Measurements from ENCODE around the gene MYH15. TPM values are rescaled to one million over a fixed set of nuclear protein-coding genes. Genes with fewer than 3 reads are reported as not detected.

The MYH15 gene
- total and polyA plus RNA-seq, 2 of the 8 experiments (the other 6 are each of a cell fraction or from before 2014, with no cell fraction given), result under 0.01 TPM; not detected in 1

- DNase-seq (ENCODE audit: low read depth in 1 of 2, low spot score in 2 of 2) (no peak), FAIRE-seq (no peak)
- Histone ChIP-seq H2BK15ac (ENCODE audit: low read length) (no peak overlapping the region), H3K23ac (ENCODE audit: insufficient read length) (no peak overlapping the region), H3K4ac (replicated peaks; ENCODE audit: insufficient read length, low read depth, low read length) (no peak overlapping the region), H2BK120ac (replicated peaks; ENCODE audit: low read depth, low read length) (no peak overlapping the region), H4K5ac (ENCODE audit: insufficient read length, low read depth, low read length) (no peak overlapping the region), H3K27me3 (replicated peaks in 1 of 4; ENCODE audit: control insufficient read depth in 3 of 4, extremely low read depth in 1 of 4, insufficient read depth in 3 of 4, low read length in 3 of 4) (no peaks in the 10 kb centered on the region), H4K20me1 (replicated peaks in 1 of 2; ENCODE audit: control insufficient read depth in 1 of 2, insufficient read depth in 2 of 2, low read length in 2 of 2) (no peaks in the 10 kb centered on the region), H2BK5ac (ENCODE audit: low read depth, low read length) (no peak overlapping the region), H3K4me3 (ENCODE audit: extremely low read depth in 1 of 4, insufficient read depth in 2 of 4, low read depth in 3 of 4, low read length in 4 of 4) (no peak overlapping the region), H3K18ac (ENCODE audit: extremely low read depth, low read length) (no peak overlapping the region), H3K36me3 (ENCODE audit: control insufficient read depth in 2 of 4, insufficient read depth in 4 of 4, low read length in 3 of 4) (no peaks in the 10 kb centered on the region), H3K79me2 (ENCODE audit: control insufficient read depth in 1 of 2, insufficient read depth in 2 of 2, low read length in 2 of 2) (no peaks in the 10 kb centered on the region), H4K8ac (ENCODE audit: extremely low read depth, insufficient read depth, low read length) (no peak overlapping the region), H2BK12ac (ENCODE audit: low read depth, low read length) (no peak overlapping the region), H3K4me2 (ENCODE audit: insufficient read depth in 1 of 2, low read depth in 2 of 2, low read length in 2 of 2) (no peak overlapping the region), H2AFZ (ENCODE audit: low read length) (no peak overlapping the region), H3K9me3 (ENCODE audit: insufficient read depth in 2 of 2, low read depth in 1 of 2, low read length in 1 of 2) (peaks cover 7 to 10% of the 10 kb centered on the region in 2 experiments; a peak in 3 of 4 replicates), H2AK5ac (ENCODE audit: low read depth, low read length) (no peak overlapping the region), H3K14ac (ENCODE audit: insufficient read length) (no peak overlapping the region), H3K4me1 (replicated peaks in 1 of 4; ENCODE audit: control insufficient read depth in 3 of 4, insufficient read depth in 4 of 4, low read length in 3 of 4) (no peaks in the 10 kb centered on the region), H3K56ac (replicated peaks; ENCODE audit: insufficient read length, low read depth, low read length) (no peak overlapping the region), H3K23me2 (ENCODE audit: low read depth, low read length) (no peaks in the 10 kb centered on the region), H3K79me1 (ENCODE audit: low read depth, low read length) (no peaks in the 10 kb centered on the region), H3K27ac (ENCODE audit: low read depth, low read length) (no peak overlapping the region), H3K9ac (replicated peaks in 1 of 4; ENCODE audit: extremely low read depth in 1 of 4, low read depth in 3 of 4, low read length in 3 of 4) (no peak overlapping the region), H2BK20ac (ENCODE audit: low read length) (no peak overlapping the region), H4K91ac (replicated peaks; ENCODE audit: insufficient read length, low read length) (no peak overlapping the region)
- ChIA-PET CTCF (ENCODE audit: partially characterized antibody) (no interaction called here), POLR2A (ENCODE audit: partially characterized antibody) (no interaction called here)
- 77% methylated on average over 2 of the region's 2 CpGs; no CpG with 5 or more reads in 1 of the 2 experiments for WGBS, 2 experiments (ENCODE audit: extremely low coverage in 1 of 2, insufficient coverage in 1 of 2, insufficient read length in 1 of 2, insufficient replicate concordance in 2 of 2, low coverage in 1 of 2, low lambda C conversion rate in 2 of 2, missing lambda C conversion rate in 1 of 2)
- TF ChIP-seq JUND (IDR thresholded peaks at IDR 0.05; ENCODE audit: low read length) (no peak), RAD21 (IDR thresholded peaks at IDR 0.05 in 1 of 2, conservative IDR thresholded peaks at IDR 0.05 in 1 of 2; ENCODE audit: low read depth in 2 of 2, low read length in 2 of 2) (no peak), SRF (IDR thresholded peaks at IDR 0.05; ENCODE audit: low read depth, low read length) (no peak), ATF2 (IDR thresholded peaks at IDR 0.05; ENCODE audit: low read length) (no peak), SP4 (IDR thresholded peaks at IDR 0.05; ENCODE audit: low read length) (no peak), E2F6 (IDR thresholded peaks at IDR 0.05) (no peak), JUN (IDR thresholded peaks at IDR 0.05; ENCODE audit: low read depth, low read length) (no peak), BCL11A (IDR thresholded peaks at IDR 0.05; ENCODE audit: low read depth in 2 of 2, low read length in 2 of 2) (no peak), HDAC6 (IDR thresholded peaks at IDR 0.05; ENCODE audit: low read depth, low read length) (no peak), GTF2F1 (IDR thresholded peaks at IDR 0.05; ENCODE audit: borderline replicate concordance, low read depth, low read length) (no peak), SIX5 (IDR thresholded peaks at IDR 0.05; ENCODE audit: low read depth, low read length) (no peak), CREB1 (IDR thresholded peaks at IDR 0.05) (no peak), BRCA1 (IDR thresholded peaks at IDR 0.05; ENCODE audit: low read depth, low read length) (no peak), SP1 (IDR thresholded peaks at IDR 0.05; ENCODE audit: low read depth, low read length) (no peak)
These were observed 60.0 kb downstream of the MYH15 start for GRCh38 chr3:108450444-108450843.
